Karpas-422 (cell line): ENCODE results near the gene REEP1. TPM values are rescaled to one million over a fixed set of nuclear protein-coding genes. Genes with fewer than 3 reads are reported as not detected.
"Not testable (repeated sequence)": the region's sequence is repeated elsewhere in the genome, so short reads cannot be mapped to it uniquely, and the experiment has no call there.

Experiments used
- DNase-seq: peaks from one replicate; pipeline ENCODE4 v3.0.0-alpha.2; 2015
- H2AFZ ChIP-seq: fragments of 200-600 bp; sonication (generic); 2 replicates; pipeline ENCODE4 v1.6.1; 2014; ENCODE audit warnings: antibody characterized with exemption, low read length, mixed read lengths
- H3K27ac ChIP-seq: fragments of 200-600 bp; sonication (generic); 2 replicates; pipeline ENCODE4 v1.5.1; 2014; ENCODE audit warnings: mild to moderate bottlenecking, low read length, moderate library complexity
- H3K27me3 ChIP-seq: fragments of 200-600 bp; sonication (generic); 2 replicates; pipeline ENCODE4 v1.6.1; 2014; ENCODE audit warnings: low read length, mixed read lengths
- H3K36me3 ChIP-seq: fragments of 200-600 bp; sonication (generic); 2 replicates; pipeline ENCODE4 v1.6.1; 2014; ENCODE audit warnings: low read length, mixed read lengths; ENCODE audit not compliant: insufficient read depth
- H3K4me1 ChIP-seq: fragments of 200-600 bp; sonication (generic); 2 replicates; pipeline ENCODE4 v1.6.1; 2014; ENCODE audit warnings: mild to moderate bottlenecking, low read length, mixed read lengths
- H3K4me2 ChIP-seq: fragments of 200-600 bp; sonication (generic); 2 replicates; pipeline ENCODE4 v1.6.1; 2014; ENCODE audit warnings: low read length, low read depth, mild to moderate bottlenecking; ENCODE audit not compliant: poor library complexity, severe bottlenecking
- H3K4me3 ChIP-seq: fragments of 200-600 bp; sonication (generic); 2 replicates; pipeline ENCODE4 v1.5.1; 2014; ENCODE audit warnings: mild to moderate bottlenecking, antibody characterized with exemption, low read length, mixed read lengths
- H3K79me2 ChIP-seq: fragments of 200-600 bp; sonication (generic); 2 replicates; pipeline ENCODE4 v1.6.1; 2014; ENCODE audit warnings: mild to moderate bottlenecking, low read length, mixed read lengths
- H3K9ac ChIP-seq: fragments of 200-600 bp; sonication (generic); 2 replicates; pipeline ENCODE4 v1.6.0; 2014; ENCODE audit warnings: low read length
- H3K9me2 ChIP-seq: fragments of 200-600 bp; sonication (generic), shearing (Covaris generic); replicated peaks from 2 replicates; pipeline ENCODE4 v1.6.0; 2014; ENCODE audit warnings: mild to moderate bottlenecking, low read length, moderate library complexity; ENCODE audit not compliant: insufficient read depth
- H3K9me3 ChIP-seq: fragments of 300-700, 200-600 bp; sonication (generic); 2 replicates; pipeline ENCODE4 v1.6.1; 2014; ENCODE audit warnings: low read length, mixed read lengths
- H4K20me1 ChIP-seq: fragments of 200-600 bp; sonication (generic); 2 replicates; pipeline ENCODE4 v1.6.1; 2014; ENCODE audit warnings: mild to moderate bottlenecking, antibody characterized with exemption, low read length, low read depth; ENCODE audit not compliant: insufficient read depth
- total RNA-seq: library from RNA; depleted of rRNA; stranded (reverse); fragments of >200 nt; shearing (Covaris generic); gene quantifications from 2 replicates; pipeline ENCODE4 v1.2.3, GENCODE V29; 2014; ENCODE audit warnings: low replicate concordance

Gene REEP1
- total RNA-seq, 1 experiment from 2014 or later, result 0.22 TPM

- Histone ChIP-seq H3K4me2 (peak overlapping the region; percentile 10), H3K9me3 (no peaks in the 10 kb centered on the region), H4K20me1 (no peaks in the 10 kb centered on the region), H3K4me3 (no peak overlapping the region), H3K36me3 (no peaks in the 10 kb centered on the region), H3K9me2 (no peaks in the 10 kb centered on the region), H3K9ac (no peak overlapping the region), H3K4me1 (peaks cover 12% of the 10 kb centered on the region), H3K27me3 (no peaks in the 10 kb centered on the region), H3K79me2 (no peaks in the 10 kb centered on the region), H3K27ac (no peak overlapping the region), H2AFZ (0 out of 2 replicates have a peak overlapping the region, but pooled peaks have one; percentile 28)
- peak; percentile 73 for DNase-seq
These were observed 87.6 kb downstream of the REEP1 start for GRCh38 chr2:86249579-86250391.

GRCh38 chr2:86249176-86249575 lies 88.2 kb downstream of the REEP1 start:
- Histone ChIP-seq H3K9me3 (no peaks in the 10 kb centered on the region), H3K4me2 (peak overlapping the region; percentile 10), H4K20me1 (no peaks in the 10 kb centered on the region), H3K9me2 (no peaks in the 10 kb centered on the region), H3K4me3 (no peak overlapping the region), H3K4me1 (peaks cover 13% of the 10 kb centered on the region), H3K36me3 (no peaks in the 10 kb centered on the region), H3K27ac (no peak overlapping the region), H3K79me2 (no peaks in the 10 kb centered on the region), H2AFZ (no peak overlapping the region), H3K9ac (no peak overlapping the region), H3K27me3 (no peaks in the 10 kb centered on the region)
- DNase-seq, result no peak

- not testable (repeated sequence) for H3K79me2 ChIP-seq, H4K20me1 ChIP-seq, H3K9me3 ChIP-seq, H2AFZ ChIP-seq, H3K9me2 ChIP-seq, H3K27ac ChIP-seq, DNase-seq, H3K36me3 ChIP-seq, H3K4me2 ChIP-seq, H3K9ac ChIP-seq, H3K27me3 ChIP-seq, H3K4me3 ChIP-seq
- H3K4me1 ChIP-seq, result peaks cover 17% of the 10 kb centered on the region
These were observed 92.2 kb downstream of the REEP1 start for GRCh38 chr2:86245222-86245621.

- not testable (repeated sequence) for H4K20me1 ChIP-seq, H3K27ac ChIP-seq, H3K27me3 ChIP-seq, H3K36me3 ChIP-seq, H3K4me3 ChIP-seq, H3K4me2 ChIP-seq, H3K9ac ChIP-seq, H3K9me2 ChIP-seq, DNase-seq, H3K9me3 ChIP-seq, H2AFZ ChIP-seq, H3K79me2 ChIP-seq
- peaks cover 13% of the 10 kb centered on the region for H3K4me1 ChIP-seq
These were observed 92.6 kb downstream of the REEP1 start for GRCh38 chr2:86244781-86245180.

- DNase-seq, result peak; percentile 67
- Histone ChIP-seq H4K20me1 (no peaks in the 10 kb centered on the region), H3K4me2 (no peak overlapping the region), H3K9ac (no peak overlapping the region), H3K4me1 (peaks cover 6% of the 10 kb centered on the region), H3K79me2 (no peaks in the 10 kb centered on the region), H3K4me3 (no peak overlapping the region), H3K9me2 (no peaks in the 10 kb centered on the region), H2AFZ (no peak overlapping the region), H3K27me3 (no peaks in the 10 kb centered on the region; the same call in 1 of the 2 replicates), H3K9me3 (no peaks in the 10 kb centered on the region), H3K36me3 (no peaks in the 10 kb centered on the region), H3K27ac (no peak overlapping the region)
These were observed 93.3 kb downstream of the REEP1 start for GRCh38 chr2:86243950-86244733.

GRCh38 chr2:86243272-86243671 lies 94.2 kb downstream of the REEP1 start:
- Histone ChIP-seq H3K9ac (no peak overlapping the region), H3K4me1 (peaks cover 6% of the 10 kb centered on the region)

GRCh38 chr2:86241611-86242010 lies 95.8 kb downstream of the REEP1 start:
- no peak overlapping the region for H3K27ac ChIP-seq
- DNase-seq, result no peak
- no peak overlapping the region for H3K4me2 ChIP-seq
- peaks cover 6% of the 10 kb centered on the region for H3K4me1 ChIP-seq
- H3K79me2 ChIP-seq, result no peaks in the 10 kb centered on the region
- H4K20me1 ChIP-seq, result no peaks in the 10 kb centered on the region
- H3K9me3 ChIP-seq, result no peaks in the 10 kb centered on the region
- H3K27me3 ChIP-seq, result no peaks in the 10 kb centered on the region; the same call in 1 of the 2 replicates
- no peak overlapping the region for H3K9ac ChIP-seq
- H2AFZ ChIP-seq, result no peak overlapping the region
- no peaks in the 10 kb centered on the region for H3K9me2 ChIP-seq
- H3K36me3 ChIP-seq, result no peaks in the 10 kb centered on the region
- no peak overlapping the region for H3K4me3 ChIP-seq

More at GRCh38 chr2:86243272-86243671, 94.2 kb downstream of the REEP1 start:
- no peaks in the 10 kb centered on the region; the same call in 1 of the 2 replicates for H3K27me3 ChIP-seq
- no peak for DNase-seq
- no peaks in the 10 kb centered on the region for H3K36me3 ChIP-seq
- H3K79me2 ChIP-seq, result no peaks in the 10 kb centered on the region
- H3K9me2 ChIP-seq, result no peaks in the 10 kb centered on the region
- no peak overlapping the region for H3K4me2 ChIP-seq
- no peaks in the 10 kb centered on the region for H4K20me1 ChIP-seq
- no peak overlapping the region for H3K27ac ChIP-seq
- no peaks in the 10 kb centered on the region for H3K9me3 ChIP-seq
- H2AFZ ChIP-seq, result no peak overlapping the region
- H3K4me3 ChIP-seq, result no peak overlapping the region

- no peak overlapping the region for H3K27ac ChIP-seq
- no peak for DNase-seq
- H3K27me3 ChIP-seq, result no peaks in the 10 kb centered on the region; the same call in 1 of the 2 replicates
- no peaks in the 10 kb centered on the region for H3K9me2 ChIP-seq
- peaks cover 6% of the 10 kb centered on the region for H3K4me1 ChIP-seq
- no peaks in the 10 kb centered on the region for H3K36me3 ChIP-seq
- no peaks in the 10 kb centered on the region for H3K79me2 ChIP-seq
- no peak overlapping the region for H3K4me2 ChIP-seq
- H2AFZ ChIP-seq, result no peak overlapping the region
- no peak overlapping the region for H3K9ac ChIP-seq
- H3K9me3 ChIP-seq, result no peaks in the 10 kb centered on the region
- no peak overlapping the region for H3K4me3 ChIP-seq
- no peaks in the 10 kb centered on the region for H4K20me1 ChIP-seq
These were observed 97.2 kb downstream of the REEP1 start for GRCh38 chr2:86240251-86240650.
